Endothelial cell of umbilical vein (primary cell): Measurements from ENCODE around the gene SPON1.

Source experiments
- EZH2 ChIP-seq: IDR thresholded peaks from 2 replicates; pipeline ENCODE4 v1.6.1; 2012; ENCODE audit warnings: borderline replicate concordance, low read depth, mild to moderate bottlenecking, moderate library complexity, low read length, inconsistent platforms; ENCODE audit not compliant: severe bottlenecking
- FOS ChIP-seq: IDR thresholded peaks from 2 replicates; pipeline ENCODE4 v1.6.1; 2011; ENCODE audit warnings: mild to moderate bottlenecking, low read length, moderate library complexity, borderline replicate concordance; ENCODE audit not compliant: insufficient read depth
- GATA2 ChIP-seq: IDR thresholded peaks from 2 replicates; pipeline ENCODE4 v1.7.0; 2011; ENCODE audit warnings: low read depth, mild to moderate bottlenecking, moderate library complexity, mixed read lengths, low read length; ENCODE audit not compliant: insufficient read length, insufficient read depth
- JUN ChIP-seq: IDR thresholded peaks from 2 replicates; pipeline ENCODE4 v1.6.1; 2011; ENCODE audit warnings: borderline replicate concordance, low read depth; ENCODE audit not compliant: insufficient read length, insufficient read depth
- POLR2A ChIP-seq: IDR thresholded peaks from 2 replicates; pipeline ENCODE4 v1.6.1; 2012; ENCODE audit warnings: low read depth, mild to moderate bottlenecking, control low read depth, low read length
- POLR2AphosphoS5 ChIP-seq: IDR thresholded peaks from 2 replicates; pipeline ENCODE4 v1.6.1; 2012; ENCODE audit warnings: low read depth, mild to moderate bottlenecking, control low read depth, low read length, moderate library complexity; ENCODE audit not compliant: insufficient read depth
- TF ChIP-seq, protein P1 (sequence below), 2 donors: IDR thresholded peaks; 1 replicate in 1 of 2; 2 replicates in 1 of 2; pipeline ENCODE4 v1.5.1; 2011; ENCODE audit warnings: low read length in 2 of 2, mild to moderate bottlenecking in 2 of 2, moderate library complexity in 2 of 2, control low read depth in 1 of 2, inconsistent platforms in 1 of 2, low read depth in 1 of 2; ENCODE audit not compliant: insufficient read depth in 1 of 2; ENCODE audit errors: extremely low read depth in 1 of 2
- TF ChIP-seq, protein P2 (sequence below): IDR thresholded peaks from 2 replicates; pipeline ENCODE4 v1.6.1; 2011; ENCODE audit not compliant: insufficient read depth, insufficient read length

DNA sequence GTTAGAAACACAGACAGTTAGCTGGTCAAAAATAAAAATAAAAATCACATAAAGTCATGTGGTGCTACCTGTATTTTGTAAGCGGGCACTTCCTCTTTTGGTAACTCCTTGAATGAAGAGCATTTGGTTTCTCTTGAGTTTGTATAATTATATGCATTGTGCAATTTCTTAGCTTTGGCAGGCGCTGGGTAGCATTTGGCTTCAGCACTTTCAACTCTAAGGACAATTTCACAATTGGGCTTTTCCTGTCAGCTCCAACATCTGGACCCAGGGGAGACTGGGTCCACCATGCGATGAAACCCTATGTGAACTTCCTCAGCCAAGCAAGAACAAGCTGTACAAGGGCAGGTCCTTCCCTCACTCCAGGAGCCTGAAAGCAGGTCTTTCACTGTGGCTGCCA lies 227.4 kb downstream of the SPON1 start:
- TF ChIP-seq POLR2A = no peak
- TF ChIP-seq, protein P1, sequence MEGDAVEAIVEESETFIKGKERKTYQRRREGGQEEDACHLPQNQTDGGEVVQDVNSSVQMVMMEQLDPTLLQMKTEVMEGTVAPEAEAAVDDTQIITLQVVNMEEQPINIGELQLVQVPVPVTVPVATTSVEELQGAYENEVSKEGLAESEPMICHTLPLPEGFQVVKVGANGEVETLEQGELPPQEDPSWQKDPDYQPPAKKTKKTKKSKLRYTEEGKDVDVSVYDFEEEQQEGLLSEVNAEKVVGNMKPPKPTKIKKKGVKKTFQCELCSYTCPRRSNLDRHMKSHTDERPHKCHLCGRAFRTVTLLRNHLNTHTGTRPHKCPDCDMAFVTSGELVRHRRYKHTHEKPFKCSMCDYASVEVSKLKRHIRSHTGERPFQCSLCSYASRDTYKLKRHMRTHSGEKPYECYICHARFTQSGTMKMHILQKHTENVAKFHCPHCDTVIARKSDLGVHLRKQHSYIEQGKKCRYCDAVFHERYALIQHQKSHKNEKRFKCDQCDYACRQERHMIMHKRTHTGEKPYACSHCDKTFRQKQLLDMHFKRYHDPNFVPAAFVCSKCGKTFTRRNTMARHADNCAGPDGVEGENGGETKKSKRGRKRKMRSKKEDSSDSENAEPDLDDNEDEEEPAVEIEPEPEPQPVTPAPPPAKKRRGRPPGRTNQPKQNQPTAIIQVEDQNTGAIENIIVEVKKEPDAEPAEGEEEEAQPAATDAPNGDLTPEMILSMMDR (IDR thresholded peaks at IDR 0.05; ENCODE audit: extremely low read depth in 1 of 2, insufficient read depth in 1 of 2, low read depth in 1 of 2, low read length in 2 of 2) = no peak
- TF ChIP-seq, protein P2, sequence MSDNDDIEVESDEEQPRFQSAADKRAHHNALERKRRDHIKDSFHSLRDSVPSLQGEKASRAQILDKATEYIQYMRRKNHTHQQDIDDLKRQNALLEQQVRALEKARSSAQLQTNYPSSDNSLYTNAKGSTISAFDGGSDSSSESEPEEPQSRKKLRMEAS = no peak
- TF ChIP-seq EZH2 = no peak
- TF ChIP-seq POLR2AphosphoS5 = no peak
- no peak for TF ChIP-seq JUN
- TF ChIP-seq GATA2 = no peak
- TF ChIP-seq FOS = no peak
